GM18505 (cell line): ENCODE data around the gene CRAMP1.

Experiments used
- ATAC-seq: cut with Tn5 transposase; IDR thresholded peaks from one replicate; pipeline ENCODE4 v1.9.1; 2021; ENCODE audit not compliant: unreplicated experiment
- POLR2A ChIP-seq: IDR thresholded peaks from 4 replicates; pipeline ENCODE4 v1.6.1; 2011; ENCODE audit warnings: borderline replicate concordance; ENCODE audit not compliant: insufficient read depth, insufficient read length; ENCODE audit errors: extremely low read depth

The CRAMP1 gene

GRCh38 chr16:1650131-1650530 is 38.0 kb downstream of the CRAMP1 start:
- no peak for TF ChIP-seq POLR2A
- ATAC-seq = no peak

GRCh38 chr16:1651094-1651973 is 39.2 kb downstream of the CRAMP1 start:
- TF ChIP-seq POLR2A = no peak
- no peak for ATAC-seq

- no peak for ATAC-seq
- TF ChIP-seq POLR2A = no peak
Observed at GRCh38 chr16:1651974-1652312, 39.8 kb downstream of the CRAMP1 start.

- no peak for TF ChIP-seq POLR2A
- no peak for ATAC-seq
Observed at GRCh38 chr16:1653023-1653422, 40.9 kb downstream of the CRAMP1 start.

- TF ChIP-seq POLR2A = no peak
Observed at GRCh38 chr16:1654505-1655268, 42.5 kb downstream of the CRAMP1 start.

GRCh38 chr16:1655269-1655807 is 43.2 kb downstream of the CRAMP1 start:
- no peak for TF ChIP-seq POLR2A
- no peak for ATAC-seq

More at GRCh38 chr16:1654505-1655268, 42.5 kb downstream of the CRAMP1 start:
- ATAC-seq = no peak

- TF ChIP-seq POLR2A = no peak
- ATAC-seq = no peak
Observed at GRCh38 chr16:1655909-1656807, 44.0 kb downstream of the CRAMP1 start.

- ATAC-seq = no peak
- no peak for TF ChIP-seq POLR2A
Observed at GRCh38 chr16:1656808-1657617, 44.9 kb downstream of the CRAMP1 start.

GRCh38 chr16:1657841-1658240 is 45.7 kb downstream of the CRAMP1 start:
- TF ChIP-seq POLR2A = no peak
- ATAC-seq = no peak

- no peak for TF ChIP-seq POLR2A
- ATAC-seq = no peak
Observed at GRCh38 chr16:1659031-1659430, 46.9 kb downstream of the CRAMP1 start.

- TF ChIP-seq POLR2A = no peak
Observed at GRCh38 chr16:1661826-1662225, 49.7 kb downstream of the CRAMP1 start.

GRCh38 chr16:1662543-1662942 is 50.4 kb downstream of the CRAMP1 start:
- no peak for ATAC-seq
- no peak for TF ChIP-seq POLR2A

More at GRCh38 chr16:1661826-1662225, 49.7 kb downstream of the CRAMP1 start:
- no peak for ATAC-seq
